NB4 (cell line): ENCODE data around the gene CADM1.

Source experiments
- MYC ChIP-seq: IDR thresholded peaks from 2 replicates; pipeline ENCODE4 v1.6.1; 2011; ENCODE audit warnings: low read depth, low read length
- POLR2A ChIP-seq: IDR thresholded peaks from 2 replicates; pipeline ENCODE4 v1.6.1; 2011; ENCODE audit warnings: mild to moderate bottlenecking; ENCODE audit not compliant: insufficient read length; ENCODE audit errors: extremely low read depth
- TF ChIP-seq, protein P1 (sequence below): IDR thresholded peaks from one replicate; pipeline ENCODE4 v1.5.1; 2012; ENCODE audit warnings: low read depth, low read length
- TF ChIP-seq, protein P2 (sequence below): IDR thresholded peaks from 2 replicates; pipeline ENCODE4 v1.6.1; 2011; ENCODE audit warnings: low read depth, low read length

DNA sequence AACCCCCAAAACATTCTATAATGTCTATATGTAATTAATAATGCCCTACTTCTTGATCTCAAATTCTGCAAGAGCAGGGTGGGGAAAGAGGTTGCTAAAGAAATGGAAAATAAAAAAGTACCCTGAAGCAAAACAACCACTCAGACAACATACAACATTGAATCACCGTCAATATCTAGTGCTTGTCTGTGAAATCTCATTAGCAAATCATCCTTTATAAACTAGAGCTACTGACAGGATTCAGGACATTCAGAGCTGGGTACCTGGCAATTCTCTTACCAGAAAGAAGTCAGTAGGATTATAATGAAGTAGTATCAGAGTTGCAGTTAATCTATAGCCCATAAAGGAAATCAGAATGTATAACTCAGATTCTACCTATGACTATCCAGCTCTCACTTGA, 143.2 kb downstream of the CADM1 start:
- TF ChIP-seq, protein P1, sequence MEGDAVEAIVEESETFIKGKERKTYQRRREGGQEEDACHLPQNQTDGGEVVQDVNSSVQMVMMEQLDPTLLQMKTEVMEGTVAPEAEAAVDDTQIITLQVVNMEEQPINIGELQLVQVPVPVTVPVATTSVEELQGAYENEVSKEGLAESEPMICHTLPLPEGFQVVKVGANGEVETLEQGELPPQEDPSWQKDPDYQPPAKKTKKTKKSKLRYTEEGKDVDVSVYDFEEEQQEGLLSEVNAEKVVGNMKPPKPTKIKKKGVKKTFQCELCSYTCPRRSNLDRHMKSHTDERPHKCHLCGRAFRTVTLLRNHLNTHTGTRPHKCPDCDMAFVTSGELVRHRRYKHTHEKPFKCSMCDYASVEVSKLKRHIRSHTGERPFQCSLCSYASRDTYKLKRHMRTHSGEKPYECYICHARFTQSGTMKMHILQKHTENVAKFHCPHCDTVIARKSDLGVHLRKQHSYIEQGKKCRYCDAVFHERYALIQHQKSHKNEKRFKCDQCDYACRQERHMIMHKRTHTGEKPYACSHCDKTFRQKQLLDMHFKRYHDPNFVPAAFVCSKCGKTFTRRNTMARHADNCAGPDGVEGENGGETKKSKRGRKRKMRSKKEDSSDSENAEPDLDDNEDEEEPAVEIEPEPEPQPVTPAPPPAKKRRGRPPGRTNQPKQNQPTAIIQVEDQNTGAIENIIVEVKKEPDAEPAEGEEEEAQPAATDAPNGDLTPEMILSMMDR: no peak
- TF ChIP-seq, protein P2, sequence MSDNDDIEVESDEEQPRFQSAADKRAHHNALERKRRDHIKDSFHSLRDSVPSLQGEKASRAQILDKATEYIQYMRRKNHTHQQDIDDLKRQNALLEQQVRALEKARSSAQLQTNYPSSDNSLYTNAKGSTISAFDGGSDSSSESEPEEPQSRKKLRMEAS: no peak
- TF ChIP-seq POLR2A (no peak), MYC (no peak)
